H7 (cell line): Measurements from ENCODE around the gene CDC20B. TPM values are rescaled to one million over a fixed set of nuclear protein-coding genes. Genes with fewer than 3 reads are reported as not detected.
A peak's percentile ranks its signal among the peaks of the same experiment; 100 is the strongest.
"Not testable (repeated sequence)": the region's sequence is repeated elsewhere in the genome, so short reads cannot be mapped to it uniquely, and the experiment has no call there.

Source experiments
- DNase-seq: peaks from one replicate; pipeline ENCODE4 v3.0.0; 2012
- H3K27me3 ChIP-seq: 2 replicates; pipeline ENCODE4 v1.6.0; 2011; ENCODE audit warnings: mild to moderate bottlenecking, low read length; ENCODE audit not compliant: control insufficient read depth, insufficient read depth
- H3K36me3 ChIP-seq: replicated peaks from 2 replicates; pipeline ENCODE4 v1.5.1; 2011; ENCODE audit warnings: low read length; ENCODE audit not compliant: control insufficient read depth, insufficient read depth
- H3K4me3 ChIP-seq: 2 replicates; pipeline ENCODE4 v1.5.1; 2011; ENCODE audit warnings: low read depth, mild to moderate bottlenecking, control low read depth, low read length, moderate library complexity; ENCODE audit not compliant: insufficient read depth
- total RNA-seq: library from RNA; depleted of rRNA; stranded (reverse); fragments of >200 nt; shearing (Covaris generic); gene quantifications from 2 replicates; pipeline ENCODE4 v1.2.3, GENCODE V29; 2014

The CDC20B gene
- total RNA-seq, 1 experiment from 2014 or later: not detected

- H3K27me3 ChIP-seq: no peaks in the 10 kb centered on the region
- no peaks in the 10 kb centered on the region for H3K36me3 ChIP-seq
- DNase-seq: no peak
- H3K4me3 ChIP-seq: no peak overlapping the region
Observed at GRCh38 chr5:55101556-55102276, 71.3 kb downstream of the CDC20B start.

- H3K4me3 ChIP-seq, H3K36me3 ChIP-seq, DNase-seq, H3K27me3 ChIP-seq: not testable (repeated sequence)
Observed at GRCh38 chr5:55101148-55101547, 71.8 kb downstream of the CDC20B start.

- H3K27me3 ChIP-seq: no peaks in the 10 kb centered on the region
- H3K36me3 ChIP-seq: no peaks in the 10 kb centered on the region
- DNase-seq: no peak
- no peak overlapping the region for H3K4me3 ChIP-seq
Observed at GRCh38 chr5:55096861-55097260, 76.1 kb downstream of the CDC20B start.

GRCh38 chr5:55096182-55096581, 76.8 kb downstream of the CDC20B start:
- Histone ChIP-seq H3K4me3 (no peak overlapping the region), H3K36me3 (no peaks in the 10 kb centered on the region), H3K27me3 (no peaks in the 10 kb centered on the region)
- DNase-seq: no peak

- H3K36me3 ChIP-seq, DNase-seq, H3K4me3 ChIP-seq, H3K27me3 ChIP-seq: not testable (repeated sequence)
Observed at GRCh38 chr5:55091011-55091410, 82.0 kb downstream of the CDC20B start.

GRCh38 chr5:55089301-55089700, 83.7 kb downstream of the CDC20B start:
- not testable (repeated sequence) for H3K27me3 ChIP-seq, DNase-seq, H3K36me3 ChIP-seq, H3K4me3 ChIP-seq

GRCh38 chr5:55081541-55081940, 91.4 kb downstream of the CDC20B start:
- Histone ChIP-seq H3K27me3 (no peaks in the 10 kb centered on the region), H3K4me3 (no peak overlapping the region), H3K36me3 (no peaks in the 10 kb centered on the region)
- DNase-seq: no peak

- Histone ChIP-seq H3K36me3 (no peaks in the 10 kb centered on the region), H3K4me3 (no peak overlapping the region)
- DNase-seq: no peak
Observed at GRCh38 chr5:55073211-55073610, 99.8 kb downstream of the CDC20B start.

GRCh38 chr5:55072666-55073065, 100.3 kb downstream of the CDC20B start:
- no peak for DNase-seq
- H3K27me3 ChIP-seq: no peaks in the 10 kb centered on the region
- no peaks in the 10 kb centered on the region for H3K36me3 ChIP-seq
- no peak overlapping the region for H3K4me3 ChIP-seq

More at GRCh38 chr5:55073211-55073610, 99.8 kb downstream of the CDC20B start:
- no peaks in the 10 kb centered on the region for H3K27me3 ChIP-seq

- H3K4me3 ChIP-seq: no peak overlapping the region
- H3K36me3 ChIP-seq: no peaks in the 10 kb centered on the region
- no peaks in the 10 kb centered on the region for H3K27me3 ChIP-seq
- peak; percentile 13 for DNase-seq
Observed at GRCh38 chr5:55071413-55071812, 101.6 kb downstream of the CDC20B start.

GRCh38 chr5:55070968-55071367, 102.0 kb downstream of the CDC20B start:
- no peaks in the 10 kb centered on the region for H3K36me3 ChIP-seq
- H3K4me3 ChIP-seq: no peak overlapping the region
- no peaks in the 10 kb centered on the region for H3K27me3 ChIP-seq
- no peak for DNase-seq

GRCh38 chr5:55066277-55066676, 106.7 kb downstream of the CDC20B start:
- Histone ChIP-seq H3K27me3 (no peaks in the 10 kb centered on the region), H3K4me3 (no peak overlapping the region), H3K36me3 (no peaks in the 10 kb centered on the region)
- DNase-seq: no peak

GRCh38 chr5:55064523-55064922, 108.5 kb downstream of the CDC20B start:
- Histone ChIP-seq H3K27me3 (no peaks in the 10 kb centered on the region), H3K36me3 (no peaks in the 10 kb centered on the region), H3K4me3 (no peak overlapping the region)
- no peak for DNase-seq

GRCh38 chr5:55063899-55064298, 109.1 kb downstream of the CDC20B start:
- no peak for DNase-seq
- no peak overlapping the region for H3K4me3 ChIP-seq
- no peaks in the 10 kb centered on the region for H3K36me3 ChIP-seq
- H3K27me3 ChIP-seq: no peaks in the 10 kb centered on the region

GRCh38 chr5:55063220-55063863, 109.6 kb downstream of the CDC20B start:
- no peaks in the 10 kb centered on the region for H3K36me3 ChIP-seq
- no peak overlapping the region for H3K4me3 ChIP-seq
- DNase-seq: no peak

More at GRCh38 chr5:55063220-55063863, 109.6 kb downstream of the CDC20B start:
- H3K27me3 ChIP-seq: no peaks in the 10 kb centered on the region
